ENCODE results near the gene CRIP1.

Gene CRIP1

GRCh38 chr14:105487986-105488777 lies 1.5 kb downstream of the CRIP1 start:
- in situ Hi-C loops (cut with HindIII; ENCODE audit: low pct_ligation_motif_present, low pct_unique_long_range_greater_than_20kb, low sequenced_read_pairs) = no loop called here
- DNase-seq = no peak

GRCh38 chr14:105488781-105489541 lies 2.3 kb downstream of the CRIP1 start:
- in situ Hi-C loops (cut with HindIII; ENCODE audit: low pct_ligation_motif_present, low pct_unique_long_range_greater_than_20kb, low sequenced_read_pairs) = no loop called here

GRCh38 chr14:105489542-105490266 lies 3.0 kb downstream of the CRIP1 start:
- DNase-seq = peak; percentile 86
- in situ Hi-C loops (cut with HindIII; ENCODE audit: low pct_ligation_motif_present, low pct_unique_long_range_greater_than_20kb, low sequenced_read_pairs) = no loop called here

More at GRCh38 chr14:105488781-105489541, 2.3 kb downstream of the CRIP1 start:
- no peak for DNase-seq

GRCh38 chr14:105490267-105490571 lies 3.5 kb downstream of the CRIP1 start:
- in situ Hi-C loops (cut with HindIII; ENCODE audit: low pct_ligation_motif_present, low pct_unique_long_range_greater_than_20kb, low sequenced_read_pairs) = no loop called here
- DNase-seq = no peak

- DNase-seq = peak; percentile 99
- in situ Hi-C loops (cut with HindIII; ENCODE audit: low pct_ligation_motif_present, low pct_unique_long_range_greater_than_20kb, low sequenced_read_pairs) = no loop called here
Observed at GRCh38 chr14:105490572-105491365, 4.1 kb downstream of the CRIP1 start, which contains the start of gene TEDC1. Gene TEDC1 (plus strand): TSS chr14:105491246. CDS start chr14:105491376, 130 bp downstream.

DNA sequence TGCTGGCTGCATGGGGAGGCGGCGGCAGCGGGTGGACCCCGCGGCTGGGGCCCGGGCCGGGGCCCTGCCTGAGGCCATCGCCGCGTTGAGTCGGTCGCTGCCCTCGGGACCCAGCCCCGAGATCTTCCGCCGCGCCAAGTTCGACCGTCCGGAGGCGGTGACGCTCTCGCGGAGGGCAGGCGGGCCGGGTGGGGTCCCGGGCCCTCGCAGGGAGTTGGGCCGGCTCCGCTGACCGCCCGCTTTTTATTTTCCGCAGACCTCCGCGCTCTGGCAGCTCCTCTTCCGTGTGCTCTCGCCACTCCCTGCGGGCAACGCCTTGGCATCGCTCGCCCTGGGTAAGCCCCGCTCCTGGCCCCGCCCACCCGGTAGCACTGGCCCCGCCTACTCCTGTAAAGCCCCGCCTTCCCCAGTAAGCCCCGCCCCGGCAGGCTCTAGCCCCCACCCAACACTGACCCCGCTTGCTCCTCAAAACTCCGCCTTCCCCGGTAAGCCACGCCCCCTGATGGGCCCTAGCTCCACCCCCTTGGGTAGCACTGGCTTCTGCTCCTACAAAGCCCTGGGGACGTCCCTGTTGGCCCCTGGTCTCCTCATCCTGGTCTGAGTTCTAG lies 4.8 kb downstream of the CRIP1 start:
- in situ Hi-C loops (cut with HindIII; ENCODE audit: low pct_ligation_motif_present, low pct_unique_long_range_greater_than_20kb, low sequenced_read_pairs) = no loop called here
- peak; percentile 65 for DNase-seq

DNA sequence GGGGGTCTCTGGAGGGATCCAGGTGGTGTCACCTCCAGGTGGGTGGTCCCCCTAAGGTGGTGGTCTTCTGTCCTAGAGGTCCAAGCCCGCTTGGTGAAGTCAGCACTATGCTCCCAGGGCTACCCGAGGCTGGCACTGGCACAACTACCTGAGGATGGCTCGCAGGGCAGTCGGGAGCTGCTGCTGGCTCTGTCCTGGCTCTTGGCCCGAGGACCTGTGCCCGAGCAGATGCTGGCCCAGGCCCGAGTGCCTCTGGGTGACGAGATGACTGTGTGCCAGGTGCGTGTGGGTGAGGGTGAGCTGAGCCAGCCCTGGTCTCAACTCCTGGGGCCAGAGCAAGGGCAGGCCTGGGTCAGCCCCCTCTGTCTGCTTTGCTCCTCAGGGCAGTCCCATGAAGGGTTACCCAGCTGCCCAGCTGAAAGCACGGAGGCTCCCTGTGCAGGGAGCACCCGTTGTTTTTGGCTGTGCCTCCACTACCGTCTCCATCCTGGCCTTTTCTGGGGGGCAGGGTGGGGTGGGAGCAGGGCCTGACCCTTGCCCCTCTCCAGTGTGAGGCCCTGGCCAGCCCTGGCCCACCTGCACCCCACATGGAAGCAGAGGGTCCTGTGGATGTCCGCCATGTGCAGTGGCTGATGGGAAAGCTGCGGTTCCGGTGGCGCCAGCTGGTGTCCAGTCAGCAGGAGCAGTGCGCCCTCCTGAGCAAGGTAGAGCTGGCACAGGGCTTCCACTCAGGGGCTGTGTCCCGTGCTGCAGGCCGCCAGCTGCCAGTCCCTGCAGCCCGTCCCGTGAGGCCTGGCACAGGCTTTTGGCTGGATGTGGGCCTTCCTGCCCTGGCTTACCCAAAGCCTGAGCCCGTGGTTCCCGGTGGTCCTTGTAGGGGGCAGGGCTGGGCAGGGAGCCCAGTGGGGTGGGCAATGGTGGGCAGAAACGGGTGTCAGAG lies 5.6 kb downstream of the CRIP1 start:
- DNase-seq = no peak
- in situ Hi-C loops (cut with HindIII; ENCODE audit: low pct_ligation_motif_present, low pct_unique_long_range_greater_than_20kb, low sequenced_read_pairs) = no loop called here

- in situ Hi-C loops (cut with HindIII; ENCODE audit: low pct_ligation_motif_present, low pct_unique_long_range_greater_than_20kb, low sequenced_read_pairs) = no loop called here
- no peak for DNase-seq
Observed at GRCh38 chr14:105492971-105493871, 6.5 kb downstream of the CRIP1 start.

DNA sequence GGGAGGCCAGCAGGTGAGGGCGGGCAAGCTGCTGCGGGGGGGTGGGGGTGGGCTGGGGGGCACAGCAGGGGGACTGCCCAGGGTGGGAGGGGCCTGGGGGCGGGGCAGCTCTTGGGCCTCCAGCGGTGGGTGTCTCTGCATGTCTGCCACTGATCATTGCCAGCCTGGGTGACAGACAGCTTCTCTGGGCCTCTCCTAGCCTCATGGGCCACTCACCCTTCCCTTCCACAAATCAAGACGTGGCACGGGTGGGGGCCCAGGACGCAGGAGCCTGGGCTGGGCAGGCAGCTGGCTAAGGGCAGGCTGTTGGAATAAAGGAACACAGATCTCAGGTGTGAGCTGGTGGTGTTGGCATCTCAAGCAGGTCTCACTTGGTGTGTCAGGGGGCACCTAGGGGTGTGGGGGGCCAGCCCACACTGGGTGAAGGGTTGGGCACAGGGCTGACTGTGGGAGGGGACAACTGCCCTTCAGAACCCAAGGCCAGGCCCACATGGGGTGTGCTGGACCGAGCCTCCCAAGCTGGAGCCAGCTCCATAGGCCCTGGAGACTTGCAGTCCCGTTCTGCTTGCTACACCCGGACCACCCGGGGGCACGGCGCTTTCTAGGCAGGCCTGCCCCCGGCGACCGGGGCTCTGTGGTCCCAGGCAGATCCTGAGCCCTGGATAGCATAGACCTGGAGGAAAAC lies 7.4 kb downstream of the CRIP1 start:
- DNase-seq = no peak
- in situ Hi-C loops (cut with HindIII; ENCODE audit: low pct_ligation_motif_present, low pct_unique_long_range_greater_than_20kb, low sequenced_read_pairs) = no loop called here

DNA sequence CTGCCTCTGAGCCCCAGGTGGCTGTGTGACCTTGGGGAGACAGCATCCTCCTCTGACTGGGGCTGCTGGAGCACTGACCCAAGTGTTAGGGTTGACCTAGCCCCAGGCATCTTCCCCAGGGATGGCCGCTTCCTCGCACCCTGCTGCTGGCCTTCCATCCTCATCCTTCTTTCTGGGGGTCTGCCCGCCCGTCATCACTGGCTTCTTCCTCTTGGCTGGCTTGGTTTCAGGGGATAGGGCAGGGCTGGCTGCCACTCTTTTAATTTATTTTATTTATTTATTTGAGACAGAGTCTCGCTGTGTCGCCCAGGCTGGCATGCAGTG lies 7.9 kb downstream of the CRIP1 start:
- no peak for DNase-seq
- in situ Hi-C loops (cut with HindIII; ENCODE audit: low pct_ligation_motif_present, low pct_unique_long_range_greater_than_20kb, low sequenced_read_pairs) = no loop called here

DNA sequence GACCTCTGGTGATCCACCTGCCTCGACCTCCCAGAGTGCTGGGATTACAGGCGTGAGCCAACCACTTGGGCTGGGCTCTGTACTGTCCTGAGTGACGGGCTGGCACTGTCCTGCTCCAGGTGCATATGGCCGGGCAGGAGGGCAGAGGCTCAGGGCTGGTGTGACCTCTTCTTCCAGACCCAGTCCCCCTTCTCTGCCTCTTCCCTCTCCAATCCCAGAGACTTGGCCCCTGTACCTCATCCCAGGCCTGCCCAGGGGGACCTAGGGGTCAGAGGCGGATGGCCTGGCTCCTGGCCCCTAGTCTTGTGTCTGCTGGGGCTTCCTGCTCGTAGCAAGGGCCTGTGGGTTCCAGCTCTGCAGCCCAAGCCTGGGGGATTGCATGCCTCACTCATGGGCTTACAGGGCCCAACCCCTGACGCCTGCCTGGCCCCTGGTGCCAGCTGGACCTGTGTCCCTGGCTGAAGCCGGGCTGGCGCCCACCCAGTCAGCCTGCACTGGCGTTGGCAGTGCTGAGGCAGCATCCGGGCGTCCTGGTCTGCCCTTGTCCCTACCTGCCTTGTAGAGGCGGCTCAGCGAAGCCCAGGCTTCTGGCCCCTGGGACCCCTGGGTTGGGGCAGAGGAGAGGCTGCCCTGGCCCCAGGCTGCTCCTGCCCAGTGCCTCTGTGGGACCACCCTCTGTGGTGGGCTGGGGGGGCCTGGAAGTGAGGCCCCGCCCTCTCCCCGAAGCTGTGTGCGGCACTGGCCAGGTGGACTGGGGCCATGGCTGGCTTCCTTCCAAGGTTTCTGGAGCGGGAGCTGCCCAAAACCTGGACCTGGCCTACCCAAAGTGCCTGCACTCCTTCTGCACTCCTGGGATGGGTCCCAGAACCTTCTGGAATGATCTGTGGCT lies 8.7 kb downstream of the CRIP1 start:
- in situ Hi-C loops (cut with HindIII; ENCODE audit: low pct_ligation_motif_present, low pct_unique_long_range_greater_than_20kb, low sequenced_read_pairs) = no loop called here
- DNase-seq = no peak

GRCh38 chr14:105495990-105496830 lies 9.5 kb downstream of the CRIP1 start:
- DNase-seq = no peak
- in situ Hi-C loops (cut with HindIII; ENCODE audit: low pct_ligation_motif_present, low pct_unique_long_range_greater_than_20kb, low sequenced_read_pairs) = no loop called here

DNA sequence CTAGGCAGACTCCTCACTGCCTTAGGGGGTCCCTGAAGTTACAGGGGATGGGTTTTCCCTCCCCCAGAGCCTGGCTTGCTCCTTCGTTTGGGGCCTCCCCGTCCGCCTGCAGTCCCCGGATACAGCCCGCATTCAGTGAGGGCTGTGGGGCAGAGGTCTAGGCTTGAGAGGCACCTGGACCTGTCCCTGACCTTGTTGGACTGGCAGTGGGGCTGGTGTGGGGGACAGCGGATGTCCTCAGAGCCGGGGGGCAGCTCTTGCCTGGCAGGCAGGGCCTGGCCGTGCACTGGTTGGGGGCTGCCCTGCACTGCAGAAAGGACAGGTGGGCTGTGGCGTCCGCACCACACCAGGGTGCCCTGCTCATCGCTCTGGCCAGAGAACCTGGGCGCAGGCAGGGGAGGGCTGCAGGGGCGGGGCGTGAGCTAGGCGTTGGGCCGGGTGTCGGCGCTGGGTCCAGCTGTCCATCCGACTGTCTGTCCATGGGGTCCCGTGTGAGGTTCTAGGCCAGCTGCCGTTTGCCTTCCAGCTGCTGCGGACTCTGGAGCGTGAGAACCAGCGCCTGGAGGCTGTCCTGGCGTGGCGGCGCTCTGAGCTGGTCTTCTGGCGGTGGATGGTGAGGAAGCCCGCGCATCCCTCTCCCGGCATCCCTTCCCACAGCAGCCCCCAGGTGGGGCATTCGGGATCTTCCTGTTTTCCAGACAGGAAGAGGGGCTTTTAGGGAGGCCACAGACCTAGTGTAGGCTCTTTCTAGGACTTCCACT lies 10.3 kb downstream of the CRIP1 start:
- in situ Hi-C loops (cut with HindIII; ENCODE audit: low pct_ligation_motif_present, low pct_unique_long_range_greater_than_20kb, low sequenced_read_pairs) = no loop called here
- no peak for DNase-seq

All from ACHN (cell line).